ENCODE measurements around the gene TNFAIP1. TPM values are rescaled to one million over a fixed set of nuclear protein-coding genes. Genes with fewer than 3 reads are reported as not detected.
"Not testable (repeated sequence)": the region's sequence is repeated elsewhere in the genome, so short reads cannot be mapped to it uniquely, and the experiment has no call there.

Gene TNFAIP1
- polyA plus RNA-seq, 1 donor (not counting 4 experiments of a cell fraction or from before 2014, with no cell fraction given): 84.6 TPM

- TF ChIP-seq EZH2 (IDR thresholded peaks at IDR 0.05; ENCODE audit: low read length): no peak
- TF ChIP-seq, protein P1, sequence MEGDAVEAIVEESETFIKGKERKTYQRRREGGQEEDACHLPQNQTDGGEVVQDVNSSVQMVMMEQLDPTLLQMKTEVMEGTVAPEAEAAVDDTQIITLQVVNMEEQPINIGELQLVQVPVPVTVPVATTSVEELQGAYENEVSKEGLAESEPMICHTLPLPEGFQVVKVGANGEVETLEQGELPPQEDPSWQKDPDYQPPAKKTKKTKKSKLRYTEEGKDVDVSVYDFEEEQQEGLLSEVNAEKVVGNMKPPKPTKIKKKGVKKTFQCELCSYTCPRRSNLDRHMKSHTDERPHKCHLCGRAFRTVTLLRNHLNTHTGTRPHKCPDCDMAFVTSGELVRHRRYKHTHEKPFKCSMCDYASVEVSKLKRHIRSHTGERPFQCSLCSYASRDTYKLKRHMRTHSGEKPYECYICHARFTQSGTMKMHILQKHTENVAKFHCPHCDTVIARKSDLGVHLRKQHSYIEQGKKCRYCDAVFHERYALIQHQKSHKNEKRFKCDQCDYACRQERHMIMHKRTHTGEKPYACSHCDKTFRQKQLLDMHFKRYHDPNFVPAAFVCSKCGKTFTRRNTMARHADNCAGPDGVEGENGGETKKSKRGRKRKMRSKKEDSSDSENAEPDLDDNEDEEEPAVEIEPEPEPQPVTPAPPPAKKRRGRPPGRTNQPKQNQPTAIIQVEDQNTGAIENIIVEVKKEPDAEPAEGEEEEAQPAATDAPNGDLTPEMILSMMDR (optimal IDR thresholded peaks at IDR 0.05 in 1 of 3, IDR thresholded peaks at IDR 0.05 in 1 of 3, conservative IDR thresholded peaks at IDR 0.05 in 1 of 3; ENCODE audit: extremely low read depth in 1 of 3, insufficient read depth in 2 of 3, low read length in 3 of 3): peak in 2 of 3 experiments; percentile 12 to 13
- H3K9me1 ChIP-seq (ENCODE audit: control insufficient read depth, extremely low read depth, insufficient read depth, low read length): peaks cover 10% of the 10 kb centered on the region
- H4K20me1 ChIP-seq (ENCODE audit: control insufficient read depth, extremely low read depth, insufficient read depth, low read length): peaks cover 18% of the 10 kb centered on the region
- H3K4me3 ChIP-seq (ENCODE audit: control insufficient read depth in 2 of 3, extremely low read depth in 1 of 3, insufficient read depth in 2 of 3, low read depth in 1 of 3, low read length in 3 of 3): peak overlapping the region in 1 of 3 experiments; percentile 21
- H3K4me1 ChIP-seq (ENCODE audit: control insufficient read depth, extremely low read depth, insufficient read depth, low read length): peaks cover 38% of the 10 kb centered on the region
- H2AFZ ChIP-seq (ENCODE audit: control insufficient read depth, low read length): no peak overlapping the region
- H3K79me2 ChIP-seq (ENCODE audit: control insufficient read depth, insufficient read depth, low read length): peaks cover 58% of the 10 kb centered on the region
- FAIRE-seq: no peak
- H3K4me2 ChIP-seq (ENCODE audit: control insufficient read depth, extremely low read depth, insufficient read depth, low read depth, low read length): peak overlapping the region; percentile 53
- dilution Hi-C loops (cut with MboI; ENCODE audit: extremely low pct_ligation_motif_present, low sequenced_read_pairs): no loop called here
- H3K9ac ChIP-seq (ENCODE audit: control insufficient read depth, extremely low read depth, insufficient read depth, low read length): no peak overlapping the region
- peak overlapping the region; percentile 49 for H3K27ac ChIP-seq (ENCODE audit: control insufficient read depth, insufficient read depth, low read length)
- H3K9me3 ChIP-seq (ENCODE audit: control insufficient read depth, low read depth, low read length): no peaks in the 10 kb centered on the region
- DNase-seq (ENCODE audit: low read depth, low spot score): no peak
- peaks cover 32 to 48% of the 10 kb centered on the region in 2 experiments for H3K36me3 ChIP-seq (ENCODE audit: control insufficient read depth in 2 of 2, extremely low read depth in 1 of 2, insufficient read depth in 2 of 2, low read length in 2 of 2)
- no peaks in the 10 kb centered on the region for H3K27me3 ChIP-seq (ENCODE audit: control insufficient read depth, extremely low read depth, insufficient read depth, low read length)
Measured at GRCh38 chr17:28338056-28338768, 2.7 kb downstream of the TNFAIP1 start.

DNA sequence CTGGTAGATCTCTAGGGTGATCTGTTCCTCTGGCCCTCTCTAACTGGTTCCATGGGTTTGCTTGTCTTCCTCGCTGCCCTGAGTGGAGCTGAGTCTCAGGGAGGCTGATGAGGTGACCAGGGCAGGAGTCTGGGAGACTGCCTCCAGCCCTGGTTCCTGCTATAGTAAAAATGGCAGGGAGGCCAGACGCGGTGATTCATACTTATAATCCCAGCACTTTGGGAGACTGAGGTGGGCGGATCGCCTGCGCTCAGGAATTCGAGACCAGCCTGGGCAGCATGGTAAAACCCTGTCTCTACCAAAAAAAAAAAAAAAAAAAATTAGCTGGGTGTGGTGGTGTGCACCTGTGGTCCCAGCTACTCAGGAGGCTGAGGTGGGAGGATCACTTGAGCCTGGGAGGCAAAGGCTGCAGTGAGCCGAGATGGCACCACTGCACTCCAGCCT, 3.2 kb downstream of the TNFAIP1 start:
- peaks cover 36 to 50% of the 10 kb centered on the region in 2 experiments for H3K36me3 ChIP-seq (ENCODE audit: control insufficient read depth in 2 of 2, extremely low read depth in 1 of 2, insufficient read depth in 2 of 2, low read length in 2 of 2)
- FAIRE-seq; H3K9me3 ChIP-seq (ENCODE audit: control insufficient read depth, low read depth, low read length); H3K4me3 ChIP-seq (ENCODE audit: control insufficient read depth in 2 of 3, extremely low read depth in 1 of 3, insufficient read depth in 2 of 3, low read depth in 1 of 3, low read length in 3 of 3); DNase-seq (ENCODE audit: low read depth, low spot score); dilution Hi-C loops (cut with MboI; ENCODE audit: extremely low pct_ligation_motif_present, low sequenced_read_pairs); H2AFZ ChIP-seq (ENCODE audit: control insufficient read depth, low read length); H3K9ac ChIP-seq (ENCODE audit: control insufficient read depth, extremely low read depth, insufficient read depth, low read length); H3K27me3 ChIP-seq (ENCODE audit: control insufficient read depth, extremely low read depth, insufficient read depth, low read length): not testable (repeated sequence)
- H3K27ac ChIP-seq (ENCODE audit: control insufficient read depth, insufficient read depth, low read length): peak overlapping the region; percentile 49
- H3K9me1 ChIP-seq (ENCODE audit: control insufficient read depth, extremely low read depth, insufficient read depth, low read length): peaks cover 10% of the 10 kb centered on the region
- H3K4me1 ChIP-seq (ENCODE audit: control insufficient read depth, extremely low read depth, insufficient read depth, low read length): peaks cover 37% of the 10 kb centered on the region
- peaks cover 18% of the 10 kb centered on the region for H4K20me1 ChIP-seq (ENCODE audit: control insufficient read depth, extremely low read depth, insufficient read depth, low read length)
- peak overlapping the region; percentile 53 for H3K4me2 ChIP-seq (ENCODE audit: control insufficient read depth, extremely low read depth, insufficient read depth, low read depth, low read length)
- H3K79me2 ChIP-seq (ENCODE audit: control insufficient read depth, insufficient read depth, low read length): peaks cover 56% of the 10 kb centered on the region
